NOMO-1 treated with DMSO at 0.1 percent for 48 hours (cell line): Measurements from ENCODE around the gene JARID2.
A peak's percentile ranks its signal among the peaks of the same experiment; 100 is the strongest.

ENCODE experiments used
- DNase-seq: peaks from one replicate; lab custom pipeline; 2025; ENCODE audit not compliant: unreplicated experiment; lab: John Stamatoyannopoulos, UW

The JARID2 gene

DNA sequence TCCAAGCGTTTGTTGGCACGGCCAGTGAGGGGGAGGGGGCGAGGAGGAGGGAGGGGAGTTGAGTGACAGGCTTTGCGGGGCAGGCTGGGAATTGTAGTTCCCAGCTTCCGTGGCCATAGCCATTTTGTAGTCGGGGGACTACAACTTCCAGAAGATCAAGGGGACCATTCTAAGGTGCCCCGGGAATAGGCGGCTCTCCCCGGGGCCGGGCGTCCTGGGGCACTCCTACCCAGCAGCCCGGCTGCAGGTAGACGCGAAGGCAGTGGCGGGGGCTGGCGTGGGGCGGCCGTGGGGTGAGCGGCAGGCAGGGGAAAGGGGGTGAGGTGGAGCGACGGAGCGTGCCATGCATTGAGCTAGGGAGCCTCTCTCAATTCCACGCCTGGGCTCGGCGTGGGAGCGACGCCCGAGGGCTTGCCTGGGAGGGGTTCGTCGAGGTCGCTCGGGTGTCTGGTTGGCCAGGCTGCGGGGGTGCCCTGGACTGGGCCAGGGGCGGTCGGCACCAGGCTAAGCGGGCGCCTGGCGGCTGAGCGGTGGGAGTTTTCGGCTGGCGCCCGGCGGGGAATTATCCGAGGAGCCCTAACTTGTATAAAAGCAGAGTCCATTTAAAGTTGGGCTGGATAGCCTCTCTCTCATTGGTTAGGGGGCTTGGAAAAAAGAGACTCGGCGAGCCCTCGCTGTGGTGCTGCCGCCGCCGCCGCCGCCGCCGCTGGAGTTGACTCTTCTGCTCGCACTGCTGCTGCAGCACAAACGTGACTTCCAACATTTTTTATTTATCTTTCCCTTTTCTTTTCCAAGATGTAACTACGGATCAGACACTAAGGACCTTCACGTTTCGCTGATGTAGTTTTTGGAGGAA, at the start of gene JARID2:
Gene JARID2 (plus strand): TSS at position 709 of the 856 bp plus-strand sequence. CDS start 471 bp downstream, outside the sequence.
- DNase-seq = peak; percentile 96

DNA sequence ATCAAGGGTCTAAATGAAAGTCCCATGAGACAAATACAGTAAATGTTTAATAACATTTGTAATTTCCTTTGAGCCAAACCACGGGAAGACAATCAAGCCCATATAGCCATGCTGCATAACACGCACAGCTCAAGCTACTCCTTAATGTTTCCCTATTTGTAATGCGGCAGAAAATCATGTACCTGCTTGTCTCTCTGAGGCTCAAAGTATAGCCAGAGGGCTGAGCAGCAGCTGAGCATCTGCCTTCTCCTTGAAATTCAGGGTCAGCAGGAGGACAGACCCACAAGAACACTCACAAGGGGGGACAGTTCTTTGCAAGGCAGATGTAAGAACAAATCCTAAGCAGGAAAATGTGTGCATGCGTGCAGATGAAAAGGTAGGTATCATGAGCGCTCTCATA, 45.8 kb upstream of the JARID2 start:
- DNase-seq = no peak

DNA sequence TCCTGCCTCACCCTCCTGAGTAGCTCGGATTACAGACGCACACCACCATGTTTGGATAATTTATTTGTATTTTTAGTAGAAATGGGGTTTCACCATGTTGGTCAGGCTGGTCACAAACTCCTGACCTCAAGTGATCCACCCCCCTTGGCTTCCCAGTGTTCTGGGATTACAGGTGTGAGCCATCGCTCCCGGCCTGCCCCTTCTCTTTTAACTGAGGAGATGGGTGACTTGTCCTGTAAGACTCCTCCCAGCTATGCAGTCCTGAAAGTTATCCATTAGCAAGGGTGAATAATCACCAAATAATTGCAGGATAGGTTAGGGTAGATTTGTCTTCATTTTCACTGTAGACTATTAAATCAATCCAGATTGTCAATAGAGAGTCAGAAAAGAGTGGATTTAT, 40.5 kb upstream of the JARID2 start:
- no peak for DNase-seq

DNA sequence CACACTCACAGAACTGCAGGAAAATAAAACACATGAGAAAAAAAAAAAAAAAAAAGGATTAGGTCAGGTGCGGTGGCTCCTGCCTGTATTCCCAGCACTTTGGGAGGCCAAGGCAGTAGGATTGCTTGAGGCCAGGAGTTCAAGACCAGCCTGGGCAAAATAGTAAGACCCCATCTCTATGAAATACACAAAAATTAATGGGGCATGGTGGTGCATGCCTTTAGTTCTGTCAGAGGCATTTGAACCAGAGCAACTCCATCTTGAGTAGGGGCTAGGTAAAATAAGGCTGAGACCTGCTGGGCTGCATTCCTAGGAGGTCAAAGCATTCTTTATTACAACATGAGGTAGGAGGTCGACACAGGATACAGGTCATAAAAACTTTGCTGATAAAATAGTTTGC, 39.0 kb upstream of the JARID2 start:
- DNase-seq = no peak

GRCh38 chr6:15207923-15208322, 37.9 kb upstream of the JARID2 start:
- DNase-seq = no peak

GRCh38 chr6:15213838-15214400, 31.9 kb upstream of the JARID2 start:
- DNase-seq = no peak

DNA sequence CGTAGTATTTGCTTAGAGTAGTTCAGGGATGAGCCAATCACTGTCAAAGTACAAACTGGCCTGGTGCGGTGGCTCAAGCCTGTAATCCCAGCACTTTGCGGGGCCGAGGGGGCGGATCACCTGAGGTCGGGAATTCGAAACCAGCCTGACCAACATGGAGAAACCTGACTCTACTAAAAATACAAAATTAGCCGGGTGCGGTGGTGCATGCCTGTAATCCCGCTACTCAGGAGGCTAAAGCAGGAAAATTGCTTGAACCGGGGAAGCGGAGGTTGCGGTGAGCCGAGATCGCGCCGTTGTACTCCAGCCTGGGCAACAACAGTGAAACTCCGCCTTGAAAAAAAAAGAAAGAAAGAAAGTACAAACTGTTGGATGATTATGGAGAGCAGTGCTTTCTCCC, 27.5 kb upstream of the JARID2 start:
- no peak for DNase-seq

- no peak for DNase-seq
Measured at GRCh38 chr6:15220062-15220461, 25.8 kb upstream of the JARID2 start.

- DNase-seq = no peak
Measured at GRCh38 chr6:15227827-15228318, 18.0 kb upstream of the JARID2 start.

GRCh38 chr6:15230827-15231226, 15.0 kb upstream of the JARID2 start:
- no peak for DNase-seq

GRCh38 chr6:15232836-15233510, 12.9 kb upstream of the JARID2 start:
- DNase-seq = peak; percentile 80

DNA sequence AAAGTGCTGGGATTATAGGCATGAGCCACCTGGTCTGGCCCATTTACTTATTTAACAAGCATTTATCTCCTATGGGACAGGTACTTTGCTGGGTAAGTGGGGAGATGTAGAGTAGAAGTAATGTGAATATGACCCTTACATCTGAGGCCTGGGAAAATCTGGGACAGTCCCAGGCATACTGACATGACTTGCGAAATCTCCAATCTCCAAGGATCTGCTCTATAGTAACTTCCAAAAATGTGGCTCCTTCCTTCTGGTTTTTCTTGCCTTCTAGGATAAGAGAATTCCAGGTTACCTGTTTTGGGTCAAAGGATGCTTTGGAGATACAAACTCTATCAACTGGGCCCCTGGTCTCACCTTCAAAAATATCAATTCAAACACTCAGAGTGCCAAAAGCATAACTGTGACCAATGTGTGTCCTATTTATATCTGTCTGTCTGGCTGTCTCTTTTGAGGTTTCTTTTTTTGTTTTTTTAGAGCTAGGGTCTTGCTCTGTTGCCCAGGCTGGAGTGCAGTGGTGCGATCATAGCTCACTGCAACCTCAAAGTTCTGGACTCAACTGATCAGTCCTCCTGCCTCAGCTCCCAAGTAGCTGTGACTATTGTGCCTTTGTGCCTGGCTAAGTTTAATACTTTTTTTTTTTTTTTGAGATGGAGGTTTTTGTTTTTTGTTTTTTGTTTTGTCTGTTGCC, 11.7 kb upstream of the JARID2 start:
- DNase-seq = no peak

- no peak for DNase-seq
Measured at GRCh38 chr6:15239616-15240364, 6.1 kb upstream of the JARID2 start.

DNA sequence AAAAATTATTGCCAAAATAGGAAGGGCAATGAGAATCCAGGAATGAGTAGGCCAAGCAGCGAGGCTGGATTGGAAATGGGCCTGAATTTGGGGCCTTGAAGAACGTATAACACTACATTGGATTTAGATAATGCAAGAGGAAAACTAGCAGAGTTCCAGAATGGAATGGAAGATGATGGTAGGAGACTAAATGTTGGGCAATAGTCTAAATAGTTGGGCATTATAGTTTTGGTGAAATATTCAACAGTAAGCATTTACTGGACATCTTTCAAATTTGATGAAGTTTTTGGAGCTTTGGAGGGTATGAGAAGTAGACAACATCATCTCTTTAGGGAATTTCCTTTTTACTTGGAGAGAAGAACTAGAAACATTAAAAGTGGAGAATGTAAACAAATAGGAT, 3.4 kb upstream of the JARID2 start:
- no peak for DNase-seq

- DNase-seq = no peak
Measured at GRCh38 chr6:15242937-15243614, 2.8 kb upstream of the JARID2 start.

DNA sequence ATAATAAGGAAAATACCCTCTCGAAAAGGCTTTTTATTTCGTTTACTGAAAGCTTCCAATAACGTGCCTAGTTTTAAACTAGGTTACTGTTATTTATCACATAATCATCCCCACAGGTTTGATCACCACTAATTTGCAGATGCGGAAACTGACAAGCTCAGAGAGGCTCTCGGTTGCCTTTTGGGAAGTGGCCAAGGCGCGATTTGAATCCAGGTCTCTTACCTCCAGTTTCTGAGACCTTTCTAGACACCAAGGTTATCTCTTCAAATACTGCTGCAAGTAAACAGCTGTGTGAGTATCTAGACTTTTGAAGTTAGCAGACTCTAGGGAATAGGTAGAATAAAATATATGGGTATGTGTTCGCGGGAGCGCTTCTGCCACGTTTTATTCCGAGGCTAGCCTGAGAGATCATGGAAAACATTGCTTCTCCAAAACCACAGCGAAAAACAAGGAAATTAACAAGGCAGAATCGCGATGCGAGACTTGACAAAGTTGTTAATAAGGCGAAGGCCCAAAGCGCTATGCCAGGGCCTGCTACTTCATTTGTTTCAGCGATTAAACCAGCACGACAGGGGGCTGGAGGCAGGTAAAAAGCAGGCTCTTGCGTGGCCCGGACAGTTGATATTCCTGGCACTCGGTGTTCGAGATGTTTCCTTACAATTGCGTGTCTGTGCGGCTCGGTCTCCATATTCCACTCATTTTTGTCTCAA, 1.8 kb upstream of the JARID2 start:
- no peak for DNase-seq

- DNase-seq = peak; percentile 70
Measured at GRCh38 chr6:15244620-15245360, 1.1 kb upstream of the JARID2 start.

DNA sequence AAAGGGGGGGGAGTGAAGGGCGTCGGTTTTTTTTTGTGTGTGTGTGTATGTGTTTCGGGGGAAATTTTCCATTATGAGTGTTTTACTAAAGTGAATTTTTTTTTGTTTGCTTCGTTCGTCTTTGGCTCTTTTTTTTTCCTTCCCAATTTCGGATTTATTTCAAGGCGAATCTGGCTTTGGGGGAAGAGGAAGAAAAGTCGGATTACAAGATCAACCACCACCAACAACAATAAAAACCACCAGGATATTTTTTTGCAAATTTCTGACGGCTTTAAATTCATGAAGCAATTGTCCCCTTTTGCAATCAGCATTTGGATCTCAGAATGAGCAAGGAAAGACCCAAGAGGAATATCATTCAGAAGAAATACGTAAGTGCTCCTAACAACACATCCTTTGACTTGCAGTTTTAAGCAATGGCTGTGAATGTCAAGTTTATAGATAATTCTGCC, 372 bp downstream of the JARID2 start:
- DNase-seq = no peak
